Tibial nerve (tissue), 4 donors: Measurements from ENCODE around the gene USP32.

Experiments used
- EP300 ChIP-seq, 2 donors: sonication (generic); formaldehyde crosslinking; IDR thresholded peaks; one replicate each; pipeline ENCODE4 v1.6.1; 2017; ENCODE audit warnings: antibody characterized with exemption in 2 of 2, mild to moderate bottlenecking in 1 of 2
- POLR2A ChIP-seq, 2 donors: fragments of 450-650 bp; IDR thresholded peaks; one replicate each; pipeline ENCODE4 v1.6.1; 2017; ENCODE audit warnings: antibody characterized with exemption in 2 of 2, mild to moderate bottlenecking in 2 of 2, moderate library complexity in 2 of 2
- TF ChIP-seq, protein P1 (sequence below), 5 experiments: fragments of 200-600 bp in 3 of 5; fragments of 450-650 bp in 2 of 5; sonication (generic) in 3 of 5; IDR thresholded peaks; one replicate each; pipeline ENCODE4 v1.5.1; 2016 to 2019; ENCODE audit warnings: antibody characterized with exemption in 5 of 5, mild to moderate bottlenecking in 3 of 5, moderate library complexity in 2 of 5

- no peak for TF ChIP-seq POLR2A (IDR thresholded peaks at IDR 0.05)
- TF ChIP-seq, protein P1, sequence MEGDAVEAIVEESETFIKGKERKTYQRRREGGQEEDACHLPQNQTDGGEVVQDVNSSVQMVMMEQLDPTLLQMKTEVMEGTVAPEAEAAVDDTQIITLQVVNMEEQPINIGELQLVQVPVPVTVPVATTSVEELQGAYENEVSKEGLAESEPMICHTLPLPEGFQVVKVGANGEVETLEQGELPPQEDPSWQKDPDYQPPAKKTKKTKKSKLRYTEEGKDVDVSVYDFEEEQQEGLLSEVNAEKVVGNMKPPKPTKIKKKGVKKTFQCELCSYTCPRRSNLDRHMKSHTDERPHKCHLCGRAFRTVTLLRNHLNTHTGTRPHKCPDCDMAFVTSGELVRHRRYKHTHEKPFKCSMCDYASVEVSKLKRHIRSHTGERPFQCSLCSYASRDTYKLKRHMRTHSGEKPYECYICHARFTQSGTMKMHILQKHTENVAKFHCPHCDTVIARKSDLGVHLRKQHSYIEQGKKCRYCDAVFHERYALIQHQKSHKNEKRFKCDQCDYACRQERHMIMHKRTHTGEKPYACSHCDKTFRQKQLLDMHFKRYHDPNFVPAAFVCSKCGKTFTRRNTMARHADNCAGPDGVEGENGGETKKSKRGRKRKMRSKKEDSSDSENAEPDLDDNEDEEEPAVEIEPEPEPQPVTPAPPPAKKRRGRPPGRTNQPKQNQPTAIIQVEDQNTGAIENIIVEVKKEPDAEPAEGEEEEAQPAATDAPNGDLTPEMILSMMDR (IDR thresholded peaks at IDR 0.05) = no peak
- no peak for TF ChIP-seq EP300 (IDR thresholded peaks at IDR 0.05)
Observed at GRCh38 chr17:60395508-60396065, 3.7 kb upstream of the USP32 start.
